Endothelial cell (in vitro differentiated cells): ENCODE measurements around the gene PALS2. TPM values are rescaled to one million over a fixed set of nuclear protein-coding genes. Genes with fewer than 3 reads are reported as not detected.

Experiments
- DNase-seq: peaks from one replicate; pipeline ENCODE4 v3.0.0; 2021; ENCODE audit warnings: low spot score
- H3K27ac Mint-ChIP-seq: one replicate; pipeline ENCODE4 v1.8.0; 2021; ENCODE audit warnings: mixed read lengths, inconsistent platforms; ENCODE audit not compliant: unreplicated experiment
- H3K27me3 Mint-ChIP-seq: one replicate; pipeline ENCODE4 v1.8.0; 2021; ENCODE audit warnings: mild to moderate bottlenecking, moderate library complexity, mixed read lengths, inconsistent platforms; ENCODE audit not compliant: unreplicated experiment
- H3K36me3 Mint-ChIP-seq: one replicate; pipeline ENCODE4 v1.8.0; 2021; ENCODE audit warnings: mild to moderate bottlenecking, low read depth, mixed read lengths, inconsistent platforms; ENCODE audit not compliant: unreplicated experiment
- H3K4me1 Mint-ChIP-seq: one replicate; pipeline ENCODE4 v1.8.0; 2021; ENCODE audit warnings: mild to moderate bottlenecking, mixed read lengths, inconsistent platforms; ENCODE audit not compliant: unreplicated experiment
- H3K4me3 Mint-ChIP-seq: one replicate; pipeline ENCODE4 v1.8.0; 2021; ENCODE audit warnings: mild to moderate bottlenecking, mixed read lengths, inconsistent platforms; ENCODE audit not compliant: unreplicated experiment
- H3K9me3 Mint-ChIP-seq: one replicate; pipeline ENCODE4 v1.8.0; 2021; ENCODE audit warnings: mixed read lengths, inconsistent platforms; ENCODE audit not compliant: unreplicated experiment
- long read RNA-seq: library from polyadenylated mRNA; unstranded; transcript quantifications from one replicate; pipeline ENCODE4 v2.0.0, GENCODE V29; 2020; ENCODE audit not compliant: unreplicated experiment
- total RNA-seq: library from RNA; stranded (reverse); fragmentation: NEBNext Ultra II Directional; extraction: Animal tissue kit (Norgen Biotek cat#: 25700); gene quantifications from one replicate; pipeline ENCODE4 v1.2.1, GENCODE V29; 2021; ENCODE audit not compliant: unreplicated experiment
- TF ChIP-seq, protein P1 (sequence below): fragments of 200-600 bp; sonication (generic); IDR thresholded peaks from one replicate; pipeline ENCODE4 v1.5.0; 2021; ENCODE audit warnings: antibody characterized with exemption; ENCODE audit not compliant: unreplicated experiment

PALS2 gene
- 32.0 TPM for total RNA-seq
- long read RNA-seq, partial matches to known transcripts, result 2 of 2 reads
- long read RNA-seq, other reads (novel, unspliced or antisense), result 0 of 2 reads

DNA sequence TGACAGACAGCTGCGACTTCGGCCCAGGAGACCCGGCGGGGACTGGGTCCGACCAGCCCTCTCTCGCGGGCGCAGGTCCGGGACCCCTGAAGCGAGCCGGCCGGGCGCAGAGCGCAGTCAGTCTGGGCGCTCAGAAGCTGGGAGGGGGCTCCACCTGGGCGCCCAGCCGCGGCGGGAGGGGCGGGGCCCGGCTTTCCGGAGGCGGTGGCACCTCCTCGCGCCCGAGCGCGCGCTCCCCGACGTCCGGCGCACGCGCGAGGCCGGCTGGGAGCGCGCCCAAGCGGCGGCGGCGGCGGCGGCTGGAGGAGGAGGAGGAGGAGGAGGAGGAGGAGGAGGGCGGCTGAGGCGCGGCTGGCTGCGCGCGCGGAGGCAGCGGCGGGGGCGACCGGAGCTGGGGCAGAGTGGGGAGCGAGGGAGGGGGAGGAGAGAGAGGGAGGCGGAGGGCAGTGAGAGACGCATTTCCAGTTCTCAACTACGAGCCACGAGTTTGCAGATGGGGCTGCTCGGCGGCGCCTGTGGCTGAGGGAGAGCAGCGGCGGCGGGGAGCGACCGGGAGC lies at the start of gene PALS2:
Gene PALS2, plus strand, starts transcription at position 456 of the 557 bp plus-strand sequence. CDS start 50,216 bp downstream, outside the sequence.
- no peaks in the 10 kb centered on the region for H3K36me3 Mint-ChIP-seq
- peak; percentile 71 for DNase-seq
- H3K9me3 Mint-ChIP-seq, result no peaks in the 10 kb centered on the region
- H3K27me3 Mint-ChIP-seq, result peaks cover 7% of the 10 kb centered on the region
- peak within 1 kb of the TSS; percentile 98 for H3K4me3 Mint-ChIP-seq
- TF ChIP-seq, protein P1, sequence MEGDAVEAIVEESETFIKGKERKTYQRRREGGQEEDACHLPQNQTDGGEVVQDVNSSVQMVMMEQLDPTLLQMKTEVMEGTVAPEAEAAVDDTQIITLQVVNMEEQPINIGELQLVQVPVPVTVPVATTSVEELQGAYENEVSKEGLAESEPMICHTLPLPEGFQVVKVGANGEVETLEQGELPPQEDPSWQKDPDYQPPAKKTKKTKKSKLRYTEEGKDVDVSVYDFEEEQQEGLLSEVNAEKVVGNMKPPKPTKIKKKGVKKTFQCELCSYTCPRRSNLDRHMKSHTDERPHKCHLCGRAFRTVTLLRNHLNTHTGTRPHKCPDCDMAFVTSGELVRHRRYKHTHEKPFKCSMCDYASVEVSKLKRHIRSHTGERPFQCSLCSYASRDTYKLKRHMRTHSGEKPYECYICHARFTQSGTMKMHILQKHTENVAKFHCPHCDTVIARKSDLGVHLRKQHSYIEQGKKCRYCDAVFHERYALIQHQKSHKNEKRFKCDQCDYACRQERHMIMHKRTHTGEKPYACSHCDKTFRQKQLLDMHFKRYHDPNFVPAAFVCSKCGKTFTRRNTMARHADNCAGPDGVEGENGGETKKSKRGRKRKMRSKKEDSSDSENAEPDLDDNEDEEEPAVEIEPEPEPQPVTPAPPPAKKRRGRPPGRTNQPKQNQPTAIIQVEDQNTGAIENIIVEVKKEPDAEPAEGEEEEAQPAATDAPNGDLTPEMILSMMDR, result no peak
- peak within 1 kb of the TSS; percentile 83 for H3K27ac Mint-ChIP-seq
- peaks cover 8% of the 10 kb centered on the region for H3K4me1 Mint-ChIP-seq

DNA sequence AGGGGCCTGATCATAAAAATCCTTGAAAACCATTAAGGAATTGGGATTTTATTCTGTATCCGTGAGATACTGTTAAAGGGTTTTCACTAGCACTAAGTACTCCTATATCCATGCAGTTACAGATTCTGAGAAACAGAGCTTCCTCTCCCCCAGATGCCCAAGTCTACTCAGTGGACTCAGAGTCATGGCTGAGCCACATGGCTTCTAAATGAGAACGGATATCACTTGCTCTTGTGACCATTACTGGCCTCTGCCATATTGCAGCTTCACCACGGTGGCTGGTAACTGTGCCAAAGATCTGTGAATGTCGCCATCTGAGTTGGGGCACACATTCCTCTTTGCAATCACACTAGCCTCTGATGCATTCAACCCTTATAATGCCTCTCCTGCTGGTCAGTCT lies 42.0 kb upstream of the PALS2 start:
- H3K36me3 Mint-ChIP-seq, result no peaks in the 10 kb centered on the region
- no peaks in the 10 kb centered on the region for H3K9me3 Mint-ChIP-seq
- no peak overlapping the region for H3K4me3 Mint-ChIP-seq
- no peaks in the 10 kb centered on the region for H3K27me3 Mint-ChIP-seq
- no peaks in the 10 kb centered on the region for H3K4me1 Mint-ChIP-seq
- no peak for DNase-seq
- TF ChIP-seq, protein P1, result no peak
- no peak overlapping the region for H3K27ac Mint-ChIP-seq

DNA sequence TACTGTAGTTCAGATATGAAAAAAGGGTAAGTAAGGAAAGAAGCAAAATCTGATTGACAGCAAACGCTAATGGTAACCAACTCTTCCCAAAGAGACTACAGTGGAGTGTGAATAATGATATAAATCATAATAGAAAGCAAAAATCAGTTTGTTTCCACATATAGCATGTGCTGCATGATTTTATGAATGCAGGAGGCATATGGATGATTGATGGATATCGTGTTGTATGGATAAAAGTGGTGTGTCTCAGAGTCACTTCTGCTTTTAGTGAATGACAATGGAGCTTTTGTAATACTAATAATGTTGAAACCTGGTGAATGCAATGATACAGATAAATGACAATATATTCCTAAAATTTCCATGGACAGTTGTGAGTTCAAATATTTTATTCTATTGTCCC lies 36.6 kb upstream of the PALS2 start:
- TF ChIP-seq, protein P1, result no peak
- Mint-ChIP-seq H3K4me1 (no peaks in the 10 kb centered on the region), H3K27ac (no peak overlapping the region), H3K27me3 (peaks cover 1% of the 10 kb centered on the region), H3K9me3 (no peaks in the 10 kb centered on the region), H3K36me3 (no peaks in the 10 kb centered on the region), H3K4me3 (no peak overlapping the region)
- no peak for DNase-seq

DNA sequence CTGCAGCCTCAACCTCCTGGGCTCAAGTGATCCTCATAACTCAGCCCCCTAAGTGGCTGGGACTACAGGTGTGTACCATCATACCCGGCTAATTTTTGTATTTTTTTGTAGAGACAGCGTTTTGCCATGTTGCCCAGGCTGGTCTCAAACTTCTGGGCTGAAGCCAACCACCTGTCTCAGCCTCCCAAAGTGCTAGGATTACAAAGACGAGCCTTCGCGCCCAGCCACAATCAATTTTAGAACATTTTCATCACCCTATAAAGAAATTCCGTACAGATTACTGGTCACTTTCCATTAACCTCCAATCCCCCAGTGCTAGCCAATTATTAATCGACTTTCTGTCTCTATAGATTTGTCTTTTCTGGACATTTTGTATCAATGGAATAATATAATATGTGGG lies 32.3 kb upstream of the PALS2 start:
- H3K9me3 Mint-ChIP-seq, result no peaks in the 10 kb centered on the region
- no peaks in the 10 kb centered on the region for H3K4me1 Mint-ChIP-seq
- peaks cover 1% of the 10 kb centered on the region for H3K27me3 Mint-ChIP-seq
- no peak overlapping the region for H3K4me3 Mint-ChIP-seq
- TF ChIP-seq, protein P1, result no peak
- no peaks in the 10 kb centered on the region for H3K36me3 Mint-ChIP-seq
- no peak overlapping the region for H3K27ac Mint-ChIP-seq
- no peak for DNase-seq

DNA sequence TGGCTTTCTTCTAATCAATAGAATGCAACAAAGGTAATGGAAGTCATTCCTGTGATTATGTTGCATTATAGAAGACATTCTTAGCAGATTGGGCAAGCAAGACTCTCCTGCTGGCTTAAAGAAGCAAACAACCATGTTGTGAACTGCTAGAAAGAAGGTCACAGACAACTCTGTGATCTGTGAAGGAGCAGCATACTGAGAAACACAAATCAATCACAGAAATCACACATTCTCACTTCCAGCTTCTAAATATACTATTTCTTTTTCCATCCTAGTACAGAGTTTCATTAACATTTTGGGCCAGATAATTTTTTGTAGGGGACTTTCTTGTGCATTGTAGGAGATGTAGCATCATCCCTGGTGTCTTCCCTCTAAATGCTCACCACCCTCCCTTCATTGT lies 28.0 kb upstream of the PALS2 start:
- no peaks in the 10 kb centered on the region for H3K36me3 Mint-ChIP-seq
- TF ChIP-seq, protein P1, result no peak
- no peak for DNase-seq
- H3K27me3 Mint-ChIP-seq, result no peaks in the 10 kb centered on the region
- no peaks in the 10 kb centered on the region for H3K9me3 Mint-ChIP-seq
- no peak overlapping the region for H3K27ac Mint-ChIP-seq
- H3K4me1 Mint-ChIP-seq, result no peaks in the 10 kb centered on the region
- H3K4me3 Mint-ChIP-seq, result no peak overlapping the region
